Fibroblast of lung (primary cell): ENCODE data around the gene DENND2D. TPM values are rescaled to one million over a fixed set of nuclear protein-coding genes. Genes with fewer than 3 reads are reported as not detected.

Experiments used
- DNase-seq, 2 donors: peaks; one replicate each; pipeline versions ENCODE4 v3.0.0 to v3.0.0-alpha.2; 2010; ENCODE audit warnings: low read depth in 2 of 2
- H2AFZ ChIP-seq: 2 replicates; pipeline ENCODE4 v1.5.1; 2012; ENCODE audit warnings: low read length, control low read depth, inconsistent platforms
- H3K27ac ChIP-seq: 2 replicates; pipeline ENCODE4 v1.5.1; 2011; ENCODE audit warnings: low read length, control low read depth; ENCODE audit not compliant: insufficient read depth
- H3K27me3 ChIP-seq: 2 replicates; pipeline ENCODE4 v1.5.1; 2011; ENCODE audit warnings: mild to moderate bottlenecking, low read length; ENCODE audit not compliant: control insufficient read depth, insufficient read depth
- H3K36me3 ChIP-seq: 2 replicates; pipeline ENCODE4 v1.5.1; 2011; ENCODE audit warnings: low read length; ENCODE audit not compliant: control insufficient read depth, insufficient read depth
- H3K4me1 ChIP-seq: 2 replicates; pipeline ENCODE4 v1.5.1; 2011; ENCODE audit warnings: low read length; ENCODE audit not compliant: control insufficient read depth, insufficient read depth; ENCODE audit errors: extremely low read depth
- H3K4me2 ChIP-seq: 2 replicates; pipeline ENCODE4 v1.5.1; 2011; ENCODE audit warnings: low read length, control low read depth; ENCODE audit not compliant: insufficient read depth; ENCODE audit errors: extremely low read depth
- H3K4me3 ChIP-seq, 4 experiments: fragments of 200-600 bp in 1 of 4; sonication (generic) in 1 of 4; replicated peaks in 1 of 4; 2 replicates each; pipeline ENCODE4 v1.5.1; 2011 to 2016; ENCODE audit warnings: low read length in 4 of 4, low read depth in 3 of 4, mild to moderate bottlenecking in 3 of 4, control low read depth in 2 of 4, inconsistent platforms in 1 of 4, mixed read lengths in 1 of 4; ENCODE audit not compliant: insufficient read depth in 1 of 4; ENCODE audit errors: control extremely low read depth in 1 of 4
- H3K79me2 ChIP-seq: 2 replicates; pipeline ENCODE4 v1.5.1; 2012; ENCODE audit warnings: mild to moderate bottlenecking, low read length, inconsistent platforms; ENCODE audit not compliant: control insufficient read depth, insufficient read depth
- H3K9ac ChIP-seq: 2 replicates; pipeline ENCODE4 v1.5.1; 2011; ENCODE audit warnings: mild to moderate bottlenecking, low read length, control low read depth; ENCODE audit not compliant: insufficient read depth
- H3K9me3 ChIP-seq: 2 replicates; pipeline ENCODE4 v1.5.1; 2012; ENCODE audit warnings: low read depth, low read length; ENCODE audit not compliant: control insufficient read depth, insufficient read depth
- H4K20me1 ChIP-seq: 2 replicates; pipeline ENCODE4 v1.5.1; 2011; ENCODE audit warnings: low read length; ENCODE audit not compliant: control insufficient read depth, insufficient read depth; ENCODE audit errors: extremely low read depth
- EZH2 ChIP-seq: IDR thresholded peaks from 2 replicates; pipeline ENCODE4 v1.5.1; 2012; ENCODE audit warnings: low read length, control low read depth, mild to moderate bottlenecking; ENCODE audit errors: missing control alignments
- polyA plus RNA-seq, 2 donors: library from polyadenylated mRNA; depleted of rRNA in 1 of 2; stranded (reverse) in 1 of 2; unstranded in 1 of 2; fragments of >200 nt; gene quantifications; 2 replicates each; pipeline ENCODE4 v1.2.1, GENCODE V29; 2011 to 2012; ENCODE audit warnings: missing spikeins in 1 of 2
- total RNA-seq: library from RNA; depleted of rRNA; stranded (reverse); fragments of >200 nt; gene quantifications from 2 replicates; pipeline ENCODE4 v1.2.1, GENCODE V29; 2014
- TF ChIP-seq, protein P1 (sequence below), 2 donors: IDR thresholded peaks in 1 of 2; conservative IDR thresholded peaks in 1 of 2; 1 replicate in 1 of 2; 2 replicates in 1 of 2; pipeline ENCODE4 v1.5.1; 2011 to 2012; ENCODE audit warnings: low read length in 2 of 2, control low read depth in 1 of 2, inconsistent platforms in 1 of 2, low read depth in 1 of 2, mild to moderate bottlenecking in 1 of 2

The DENND2D gene
- total and polyA plus RNA-seq, 2 donors (not counting 1 experiment from before 2014, with no cell fraction given): 2.2 to 15.7 TPM

DNA sequence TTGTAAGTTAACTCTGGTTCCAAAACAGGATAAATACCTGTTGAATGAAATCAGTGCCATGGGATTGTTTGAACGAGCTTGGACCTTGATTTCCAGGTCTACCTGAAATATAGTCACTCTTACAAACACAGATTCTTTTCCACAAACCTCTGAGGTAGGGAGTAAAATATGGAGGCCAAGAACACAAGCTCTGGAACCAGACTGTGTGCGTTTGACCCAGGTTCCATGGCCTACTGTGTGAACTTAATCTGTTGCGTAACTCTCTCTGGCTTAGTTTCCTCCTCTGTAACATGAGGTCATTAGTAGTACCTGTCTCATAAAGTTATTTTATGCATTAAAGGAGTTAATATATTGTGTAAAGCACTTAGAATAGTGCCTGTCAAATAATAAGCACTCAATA lies 25.1 kb downstream of the DENND2D start:
- H3K36me3 ChIP-seq: peaks cover 3% of the 10 kb centered on the region
- H3K4me3 ChIP-seq: no peak overlapping the region
- no peak overlapping the region for H2AFZ ChIP-seq
- no peaks in the 10 kb centered on the region for H3K4me1 ChIP-seq
- H3K4me2 ChIP-seq: no peak overlapping the region
- no peaks in the 10 kb centered on the region for H3K9me3 ChIP-seq
- H3K27ac ChIP-seq: no peak overlapping the region
- DNase-seq: no peak
- H3K27me3 ChIP-seq: no peaks in the 10 kb centered on the region
- TF ChIP-seq EZH2: no peak
- TF ChIP-seq, protein P1, sequence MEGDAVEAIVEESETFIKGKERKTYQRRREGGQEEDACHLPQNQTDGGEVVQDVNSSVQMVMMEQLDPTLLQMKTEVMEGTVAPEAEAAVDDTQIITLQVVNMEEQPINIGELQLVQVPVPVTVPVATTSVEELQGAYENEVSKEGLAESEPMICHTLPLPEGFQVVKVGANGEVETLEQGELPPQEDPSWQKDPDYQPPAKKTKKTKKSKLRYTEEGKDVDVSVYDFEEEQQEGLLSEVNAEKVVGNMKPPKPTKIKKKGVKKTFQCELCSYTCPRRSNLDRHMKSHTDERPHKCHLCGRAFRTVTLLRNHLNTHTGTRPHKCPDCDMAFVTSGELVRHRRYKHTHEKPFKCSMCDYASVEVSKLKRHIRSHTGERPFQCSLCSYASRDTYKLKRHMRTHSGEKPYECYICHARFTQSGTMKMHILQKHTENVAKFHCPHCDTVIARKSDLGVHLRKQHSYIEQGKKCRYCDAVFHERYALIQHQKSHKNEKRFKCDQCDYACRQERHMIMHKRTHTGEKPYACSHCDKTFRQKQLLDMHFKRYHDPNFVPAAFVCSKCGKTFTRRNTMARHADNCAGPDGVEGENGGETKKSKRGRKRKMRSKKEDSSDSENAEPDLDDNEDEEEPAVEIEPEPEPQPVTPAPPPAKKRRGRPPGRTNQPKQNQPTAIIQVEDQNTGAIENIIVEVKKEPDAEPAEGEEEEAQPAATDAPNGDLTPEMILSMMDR (conservative IDR thresholded peaks at IDR 0.05 in 1 of 2, IDR thresholded peaks at IDR 0.05 in 1 of 2; ENCODE audit: low read depth in 1 of 2, low read length in 2 of 2): no peak
- no peaks in the 10 kb centered on the region for H4K20me1 ChIP-seq
- H3K9ac ChIP-seq: no peak overlapping the region
- H3K79me2 ChIP-seq: no peaks in the 10 kb centered on the region

DNA sequence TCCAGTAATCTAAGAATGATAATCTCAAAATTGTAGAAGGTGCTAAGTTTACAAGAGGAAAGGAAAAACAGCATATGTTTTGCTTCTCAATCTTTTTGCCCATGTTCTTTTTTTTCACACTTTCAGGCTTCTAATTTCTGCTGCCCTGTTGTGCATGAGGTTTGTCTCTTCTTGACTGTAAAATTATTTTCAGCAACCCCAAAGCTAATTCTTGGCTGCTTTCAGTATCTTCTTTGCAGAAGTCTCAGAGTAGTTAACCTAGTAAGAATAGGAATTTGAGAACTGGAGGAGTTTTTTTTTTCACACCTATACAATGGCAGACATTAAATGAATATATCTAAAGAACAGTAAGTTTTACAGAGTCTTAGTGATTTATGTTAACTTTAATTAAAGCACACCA lies 26.4 kb downstream of the DENND2D start:
- Histone ChIP-seq H3K4me3 (no peak overlapping the region), H3K27ac (no peak overlapping the region), H4K20me1 (no peaks in the 10 kb centered on the region), H3K9me3 (no peaks in the 10 kb centered on the region), H3K36me3 (peaks cover 3% of the 10 kb centered on the region), H3K79me2 (no peaks in the 10 kb centered on the region), H3K4me2 (no peak overlapping the region), H3K27me3 (no peaks in the 10 kb centered on the region), H2AFZ (no peak overlapping the region), H3K9ac (no peak overlapping the region), H3K4me1 (no peaks in the 10 kb centered on the region)
- TF ChIP-seq EZH2: no peak
- TF ChIP-seq, protein P1 (conservative IDR thresholded peaks at IDR 0.05 in 1 of 2, IDR thresholded peaks at IDR 0.05 in 1 of 2; ENCODE audit: low read depth in 1 of 2, low read length in 2 of 2): no peak
- no peak for DNase-seq

DNA sequence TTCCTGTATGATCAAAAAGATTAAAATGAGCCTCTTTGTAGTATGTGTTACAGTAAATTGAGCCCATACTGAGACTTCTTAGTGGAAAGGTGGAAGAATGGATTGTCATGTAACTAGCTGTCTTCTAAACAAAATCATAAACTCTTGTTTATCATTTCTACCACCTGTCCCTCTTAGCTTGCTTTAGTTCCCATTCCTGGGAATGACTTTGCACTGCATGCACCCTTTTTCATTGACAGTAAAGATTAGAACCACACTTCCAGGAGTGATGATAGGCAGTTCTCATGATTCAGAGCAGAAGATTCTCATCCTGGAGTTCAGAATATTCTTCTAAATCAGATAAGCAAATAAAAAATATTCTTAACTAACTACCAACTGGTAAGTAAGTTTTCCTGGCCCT lies 28.0 kb downstream of the DENND2D start:
- Histone ChIP-seq H3K4me1 (no peaks in the 10 kb centered on the region), H3K27ac (no peak overlapping the region), H3K9me3 (no peaks in the 10 kb centered on the region), H3K36me3 (peaks cover 9% of the 10 kb centered on the region), H4K20me1 (no peaks in the 10 kb centered on the region), H2AFZ (no peak overlapping the region), H3K4me3 (no peak overlapping the region), H3K4me2 (no peak overlapping the region), H3K9ac (no peak overlapping the region), H3K27me3 (no peaks in the 10 kb centered on the region), H3K79me2 (no peaks in the 10 kb centered on the region)
- no peak for TF ChIP-seq EZH2
- no peak for DNase-seq
